ENCODE results near the gene CCDC171.

GRCh38 chr9:15813076-15813475 is 260.2 kb downstream of the CCDC171 start:
- TF ChIP-seq CTCF (IDR thresholded peaks at IDR 0.05; ENCODE audit: low read length), result no peak
- no peak for TF ChIP-seq EZH2 (IDR thresholded peaks at IDR 0.05; ENCODE audit: borderline replicate concordance, low read length)

All from OCI-LY1 (cell line).